ENCODE measurements around the gene ANAPC16. TPM values are rescaled to one million over a fixed set of nuclear protein-coding genes. Genes with fewer than 3 reads are reported as not detected.

Gene ANAPC16
- total RNA-seq, 3 donors from 2014 or later: 72.1 to 126 (median 83.5) TPM

DNA sequence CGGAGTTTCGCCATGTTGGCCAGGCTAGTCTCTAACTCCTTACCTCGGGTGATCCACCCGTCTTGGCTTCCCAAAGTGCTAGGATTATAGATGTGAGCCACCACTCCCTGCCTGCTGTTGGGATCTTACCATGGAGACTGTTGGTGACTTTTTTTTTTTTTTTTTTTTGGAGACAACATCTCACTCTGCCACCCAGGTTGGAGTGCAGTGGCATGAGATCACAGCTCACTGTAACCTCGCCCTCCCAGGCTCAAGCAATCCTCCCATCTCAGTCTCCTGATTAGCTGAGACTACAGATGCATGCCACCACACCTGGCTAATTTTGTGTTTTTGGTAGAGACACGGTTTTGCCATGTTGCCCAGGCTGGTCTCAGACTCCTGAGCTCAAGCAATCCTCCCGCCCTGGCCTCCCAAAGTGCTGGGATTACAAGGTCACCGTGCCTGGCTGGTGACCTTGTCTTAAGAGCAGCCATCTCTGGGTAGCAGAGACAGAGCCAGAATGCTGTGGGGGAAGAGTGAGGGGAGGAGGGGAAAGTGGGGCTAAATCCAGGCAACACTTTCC is 26.0 kb downstream of the ANAPC16 start:
- H3K36me3 ChIP-seq (ENCODE audit: low read depth): no peaks in the 10 kb centered on the region
- no peaks in the 10 kb centered on the region for H3K9me3 ChIP-seq
- peaks cover 40% of the 10 kb centered on the region for H3K4me1 ChIP-seq (ENCODE audit: low read depth)
- no peak overlapping the region for H3K4me3 ChIP-seq
- intact Hi-C loops (cut with DNase I, micrococcal nuclease): no loop called here
- ATAC-seq (no peak), DNase-seq (peak in 1 of 3 donors; percentile 28)
- TF ChIP-seq, protein P1, sequence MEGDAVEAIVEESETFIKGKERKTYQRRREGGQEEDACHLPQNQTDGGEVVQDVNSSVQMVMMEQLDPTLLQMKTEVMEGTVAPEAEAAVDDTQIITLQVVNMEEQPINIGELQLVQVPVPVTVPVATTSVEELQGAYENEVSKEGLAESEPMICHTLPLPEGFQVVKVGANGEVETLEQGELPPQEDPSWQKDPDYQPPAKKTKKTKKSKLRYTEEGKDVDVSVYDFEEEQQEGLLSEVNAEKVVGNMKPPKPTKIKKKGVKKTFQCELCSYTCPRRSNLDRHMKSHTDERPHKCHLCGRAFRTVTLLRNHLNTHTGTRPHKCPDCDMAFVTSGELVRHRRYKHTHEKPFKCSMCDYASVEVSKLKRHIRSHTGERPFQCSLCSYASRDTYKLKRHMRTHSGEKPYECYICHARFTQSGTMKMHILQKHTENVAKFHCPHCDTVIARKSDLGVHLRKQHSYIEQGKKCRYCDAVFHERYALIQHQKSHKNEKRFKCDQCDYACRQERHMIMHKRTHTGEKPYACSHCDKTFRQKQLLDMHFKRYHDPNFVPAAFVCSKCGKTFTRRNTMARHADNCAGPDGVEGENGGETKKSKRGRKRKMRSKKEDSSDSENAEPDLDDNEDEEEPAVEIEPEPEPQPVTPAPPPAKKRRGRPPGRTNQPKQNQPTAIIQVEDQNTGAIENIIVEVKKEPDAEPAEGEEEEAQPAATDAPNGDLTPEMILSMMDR (IDR thresholded peaks at IDR 0.05): no peak

DNA sequence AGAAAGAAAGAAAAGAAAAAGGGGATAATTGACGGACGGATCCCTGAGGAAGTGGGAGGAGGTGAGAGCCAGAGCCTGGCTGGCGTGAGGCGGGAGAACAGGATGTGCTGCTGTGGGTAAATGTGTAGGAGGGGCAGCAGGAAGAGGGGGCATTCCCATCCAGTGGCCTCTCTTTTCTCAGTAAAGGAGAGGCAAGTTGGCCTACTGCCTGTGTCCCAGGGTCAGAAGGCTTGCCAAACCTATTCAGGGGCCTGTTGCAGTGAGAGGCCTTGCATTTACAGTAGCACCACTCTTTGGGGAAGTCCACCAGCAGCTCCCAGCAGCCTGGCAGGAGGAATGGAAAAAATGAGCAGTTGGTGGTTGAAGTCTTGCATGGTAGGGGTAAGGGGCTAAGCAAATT is 26.9 kb downstream of the ANAPC16 start:
- no peak overlapping the region for H3K4me3 ChIP-seq
- DNase-seq (peak in 2 of 3 donors; percentile 32 to 68), ATAC-seq (no peak)
- TF ChIP-seq, protein P1 (IDR thresholded peaks at IDR 0.05): no peak
- peaks cover 49% of the 10 kb centered on the region for H3K4me1 ChIP-seq (ENCODE audit: low read depth)
- no peaks in the 10 kb centered on the region for H3K36me3 ChIP-seq (ENCODE audit: low read depth)
- H3K9me3 ChIP-seq: no peaks in the 10 kb centered on the region
- intact Hi-C loops (cut with DNase I, micrococcal nuclease): no loop called here

DNA sequence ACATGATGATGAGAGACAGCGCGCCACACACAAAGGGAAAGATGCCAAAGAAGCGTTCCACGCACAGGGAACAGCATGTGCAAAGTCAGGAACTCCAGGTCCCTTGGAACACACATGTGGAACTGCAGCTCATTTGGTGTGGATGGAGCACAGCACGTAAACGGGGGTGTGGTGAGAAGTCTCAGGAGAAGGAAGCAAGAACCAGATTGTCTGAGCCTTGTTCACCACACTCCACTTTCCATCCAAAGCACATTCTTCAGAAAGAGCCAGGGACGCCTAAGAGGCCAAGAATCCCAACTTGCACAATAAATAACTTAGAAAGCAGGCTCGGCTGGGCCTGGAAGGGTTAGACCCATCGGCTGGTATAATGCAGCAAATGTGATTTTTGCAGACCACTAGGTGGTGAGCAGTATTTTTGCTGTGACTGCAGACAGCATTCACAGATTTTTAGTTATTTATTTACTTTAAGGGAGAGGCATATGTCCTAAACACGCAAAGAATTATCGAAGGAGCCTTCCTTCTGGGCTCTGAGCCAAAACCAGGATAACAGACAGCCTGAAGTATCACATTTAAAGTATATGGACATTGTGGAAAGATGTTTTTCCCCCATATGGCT is 28.1 kb downstream of the ANAPC16 start:
- ATAC-seq: peak; percentile 29
- H3K9me3 ChIP-seq: no peaks in the 10 kb centered on the region
- peak in 2 of 3 donors; percentile 53 to 86 for DNase-seq
- H3K36me3 ChIP-seq (ENCODE audit: low read depth): no peaks in the 10 kb centered on the region
- no peak overlapping the region for H3K4me3 ChIP-seq
- TF ChIP-seq, protein P1 (IDR thresholded peaks at IDR 0.05): no peak
- intact Hi-C loops (cut with DNase I, micrococcal nuclease): no loop called here
- H3K4me1 ChIP-seq (ENCODE audit: low read depth): peaks cover 62% of the 10 kb centered on the region

DNA sequence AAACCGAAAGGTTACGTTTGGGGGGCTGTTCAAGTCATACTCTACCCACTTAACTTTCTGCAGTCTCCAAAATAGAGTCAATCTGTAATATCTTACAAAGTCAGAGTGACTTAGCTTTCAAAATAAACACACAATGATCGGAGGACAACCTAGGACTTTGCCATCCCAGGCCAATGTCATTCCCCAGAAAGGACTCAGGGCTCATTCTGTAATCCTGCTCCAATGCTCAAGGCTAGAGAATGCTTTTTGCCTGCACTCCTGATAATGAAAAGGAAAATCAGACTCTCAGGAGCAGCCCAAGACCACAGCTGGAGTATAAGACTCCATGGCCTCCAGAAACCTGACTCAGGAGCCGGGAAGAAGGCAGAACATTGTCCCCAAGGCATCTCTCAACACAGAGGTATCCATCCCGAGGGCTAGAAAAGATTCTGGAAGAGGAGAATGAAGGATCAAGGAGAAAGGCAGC is 28.8 kb downstream of the ANAPC16 start:
- Histone ChIP-seq H3K4me3 (no peak overlapping the region), H3K9me3 (no peaks in the 10 kb centered on the region), H3K4me1 (ENCODE audit: low read depth) (peaks cover 69% of the 10 kb centered on the region), H3K36me3 (ENCODE audit: low read depth) (no peaks in the 10 kb centered on the region)
- TF ChIP-seq, protein P1 (IDR thresholded peaks at IDR 0.05): no peak
- DNase-seq (no peak), ATAC-seq (no peak)
- intact Hi-C loops (cut with DNase I, micrococcal nuclease): no loop called here

DNA sequence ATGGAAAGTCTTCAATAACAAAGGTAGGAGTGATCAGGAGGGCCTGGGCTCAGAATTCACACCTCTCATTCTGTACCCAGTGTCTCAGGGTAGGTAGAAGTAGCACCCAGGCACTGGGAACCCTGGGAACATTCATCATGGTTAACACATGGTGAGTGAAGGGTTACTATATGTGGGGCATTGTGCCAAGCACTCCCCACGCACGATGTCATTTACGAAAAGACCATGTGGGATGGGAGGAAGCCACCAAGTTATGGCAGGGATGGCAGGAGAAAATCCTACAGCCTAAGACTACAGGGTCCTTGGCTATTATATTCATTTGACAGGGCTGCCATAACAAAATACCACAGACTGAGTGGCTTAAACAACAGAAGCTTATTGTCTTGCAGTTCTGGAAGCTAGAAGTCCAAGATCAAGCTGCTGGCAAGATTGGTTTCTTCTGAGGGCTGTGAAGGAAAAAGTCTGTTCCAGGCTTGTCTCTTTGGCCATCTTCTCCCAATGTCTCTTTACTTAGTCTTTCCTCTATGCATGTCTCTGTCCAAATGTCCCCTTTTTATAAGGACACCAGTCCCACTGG is 30.2 kb downstream of the ANAPC16 start:
- ATAC-seq (no peak), DNase-seq (peak in 1 of 3 donors; percentile 23)
- TF ChIP-seq, protein P1 (IDR thresholded peaks at IDR 0.05): no peak
- no peaks in the 10 kb centered on the region for H3K36me3 ChIP-seq (ENCODE audit: low read depth)
- peaks cover 74% of the 10 kb centered on the region for H3K4me1 ChIP-seq (ENCODE audit: low read depth)
- intact Hi-C loops (cut with DNase I, micrococcal nuclease): no loop called here
- H3K9me3 ChIP-seq: no peaks in the 10 kb centered on the region
- no peak overlapping the region for H3K4me3 ChIP-seq
